HG03045 (cell line): ENCODE results near the gene PLEKHA4.
"Not testable (repeated sequence)": the region's sequence is repeated elsewhere in the genome, so short reads cannot be mapped to it uniquely, and the experiment has no call there.

Experiments
- ATAC-seq: cut with Tn5 transposase; IDR thresholded peaks from one replicate; pipeline ENCODE4 v1.9.1; 2021; ENCODE audit warnings: mild to moderate bottlenecking, moderate library complexity; ENCODE audit not compliant: unreplicated experiment

The PLEKHA4 gene

DNA sequence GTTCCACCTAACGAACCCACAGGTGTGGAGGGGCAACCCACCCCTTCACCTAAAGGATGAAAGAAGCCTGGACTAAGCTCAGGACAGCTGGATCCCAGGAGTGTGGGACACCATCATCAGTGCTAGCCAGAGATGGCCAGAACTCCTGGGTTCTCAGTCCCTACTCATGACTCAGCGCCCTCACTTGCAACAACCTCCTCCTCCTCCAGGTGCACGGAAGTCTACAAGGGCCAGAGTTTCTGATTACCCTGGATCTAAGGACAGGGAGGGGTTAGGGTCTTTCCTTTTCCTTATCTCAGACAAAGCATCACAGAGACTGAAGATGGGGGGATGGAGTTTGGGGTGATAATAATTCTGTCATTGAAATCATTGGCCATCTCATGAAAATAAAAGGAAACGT, 22.1 kb upstream of the PLEKHA4 start:
- no peak for ATAC-seq

DNA sequence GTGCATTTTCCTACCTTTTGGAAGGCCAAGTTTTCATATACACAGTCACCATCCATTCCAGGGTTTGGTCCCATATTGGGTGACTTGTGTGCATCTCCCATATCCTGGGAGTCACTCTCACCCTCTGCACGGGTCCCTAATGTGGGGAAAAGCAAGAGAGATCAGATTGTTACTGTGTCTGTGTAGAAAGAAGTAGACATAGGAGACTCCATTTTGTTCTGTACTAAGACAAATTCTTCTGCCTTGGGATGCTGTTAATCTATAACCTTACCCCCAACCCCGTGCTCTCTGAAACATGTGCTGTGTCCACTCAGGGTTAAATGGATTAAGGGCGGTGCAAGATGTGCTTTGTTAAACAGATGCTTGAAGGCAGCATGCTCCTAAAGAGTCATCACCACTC, 21.1 kb upstream of the PLEKHA4 start:
- not testable (repeated sequence) for ATAC-seq

DNA sequence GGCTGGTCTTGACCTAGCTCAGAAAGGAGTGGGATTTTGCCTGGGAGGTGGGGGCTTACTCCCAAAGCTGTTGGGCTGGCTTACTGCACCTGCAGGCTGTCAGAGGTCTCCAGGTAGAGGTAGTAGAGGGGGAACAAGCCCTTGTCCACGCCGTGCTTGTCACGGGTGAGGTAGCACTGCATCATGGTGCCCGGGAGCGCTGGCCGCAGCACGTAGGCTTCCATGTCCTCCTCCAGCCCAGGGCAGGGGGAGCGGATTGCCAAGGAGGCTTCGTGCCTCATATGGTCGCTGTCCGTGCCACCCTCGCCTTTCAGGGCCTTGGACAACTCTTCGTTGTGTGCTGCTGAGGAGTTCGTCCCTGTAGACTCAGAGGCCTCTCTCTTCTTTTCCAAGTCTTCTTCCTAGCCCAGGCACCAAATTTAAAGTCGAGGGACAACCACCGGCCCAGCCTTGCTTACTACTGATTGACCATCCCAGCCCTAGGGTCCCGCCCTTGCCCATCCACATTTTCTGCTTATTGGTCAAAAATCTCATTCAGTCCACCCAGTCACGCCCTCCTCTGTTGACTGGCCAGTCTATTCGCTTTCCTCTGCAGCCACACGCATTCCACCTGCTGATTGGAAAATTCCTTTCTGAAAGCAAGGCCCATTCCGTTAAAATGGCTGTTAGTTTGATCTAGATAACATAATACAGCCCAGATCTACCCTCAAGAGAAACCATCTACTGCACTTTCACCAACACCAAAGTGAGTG, 19.6 kb upstream of the PLEKHA4 start:
- no peak for ATAC-seq

- ATAC-seq, result no peak
These were observed 15.3 kb upstream of the PLEKHA4 start for GRCh38 chr19:48883726-48884125.

GRCh38 chr19:48881741-48882657, 13.6 kb upstream of the PLEKHA4 start:
- ATAC-seq, result no peak

GRCh38 chr19:48879696-48880095, 11.3 kb upstream of the PLEKHA4 start:
- not testable (repeated sequence) for ATAC-seq

DNA sequence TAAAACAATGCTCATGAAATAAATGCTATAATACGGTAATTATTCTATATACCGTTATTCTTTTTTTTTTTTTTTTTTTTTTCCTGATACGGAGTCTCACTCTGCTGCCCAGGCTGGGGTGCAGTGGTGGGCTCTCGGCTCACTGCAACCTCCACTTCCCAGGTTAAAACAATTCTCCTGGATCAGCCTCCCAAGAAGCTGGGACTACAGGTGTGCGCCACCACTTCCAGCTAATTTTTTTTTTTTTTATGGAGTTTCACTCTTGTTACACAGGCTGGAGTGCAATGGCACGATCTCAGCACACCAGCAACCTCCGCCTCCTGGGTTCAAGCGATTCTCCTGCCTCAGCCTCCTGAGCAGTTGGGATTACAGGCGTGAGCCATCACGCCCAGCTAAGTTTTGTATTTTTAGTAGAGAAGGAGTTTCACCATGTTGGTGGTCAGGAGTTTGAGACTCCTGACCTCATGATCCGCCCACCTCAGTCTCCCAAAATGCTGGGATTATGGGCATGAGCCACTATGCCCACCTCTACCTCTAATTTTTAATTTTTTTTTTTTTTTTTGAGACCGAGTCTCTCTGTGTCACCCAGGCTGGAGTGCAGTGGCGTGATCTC, 10.7 kb upstream of the PLEKHA4 start:
- ATAC-seq, result no peak

DNA sequence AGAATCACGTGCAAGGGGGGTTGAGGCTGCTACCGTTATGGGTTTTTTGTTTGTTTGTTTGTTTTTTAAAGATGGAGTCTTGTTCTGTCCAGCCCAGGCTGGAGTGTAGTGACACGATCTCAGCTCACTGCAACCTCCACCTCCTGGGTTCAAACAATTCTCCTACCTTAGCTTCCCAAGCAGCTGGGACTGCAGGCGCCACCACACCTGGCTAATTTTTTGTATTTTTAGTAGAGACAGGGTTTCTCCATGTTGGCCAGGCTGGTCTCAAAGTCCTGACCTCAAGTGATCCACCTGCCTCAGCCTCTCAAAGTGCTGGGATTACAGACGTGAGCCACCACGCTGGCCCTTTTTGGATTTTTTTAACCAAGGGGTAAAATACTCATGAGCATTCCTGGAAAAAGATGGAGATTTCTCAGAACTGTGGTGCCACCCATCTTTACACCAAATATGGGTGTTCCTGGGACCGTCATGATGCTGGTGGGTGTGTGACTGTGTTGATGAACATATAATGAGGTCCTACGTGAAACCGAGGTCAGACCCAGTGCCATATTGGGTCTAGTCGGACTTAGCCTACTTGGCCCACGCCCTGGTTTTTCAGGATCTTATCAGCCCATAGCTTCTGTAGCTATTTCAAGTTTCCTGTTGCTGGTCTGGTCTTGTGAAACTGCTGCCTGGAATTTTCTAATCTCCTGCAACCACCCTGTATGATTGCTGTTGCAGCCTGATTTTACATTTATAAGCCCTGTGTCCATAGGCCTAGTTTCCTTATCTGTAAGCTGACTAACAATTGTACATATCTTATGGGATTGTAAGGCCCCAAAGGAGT, 10.0 kb upstream of the PLEKHA4 start:
- no peak for ATAC-seq

GRCh38 chr19:48877855-48878195, 9.4 kb upstream of the PLEKHA4 start:
- no peak for ATAC-seq

GRCh38 chr19:48876043-48876981, 7.9 kb upstream of the PLEKHA4 start:
- not testable (repeated sequence) for ATAC-seq

- ATAC-seq, result no peak
These were observed 6.1 kb upstream of the PLEKHA4 start for GRCh38 chr19:48874303-48875135.

DNA sequence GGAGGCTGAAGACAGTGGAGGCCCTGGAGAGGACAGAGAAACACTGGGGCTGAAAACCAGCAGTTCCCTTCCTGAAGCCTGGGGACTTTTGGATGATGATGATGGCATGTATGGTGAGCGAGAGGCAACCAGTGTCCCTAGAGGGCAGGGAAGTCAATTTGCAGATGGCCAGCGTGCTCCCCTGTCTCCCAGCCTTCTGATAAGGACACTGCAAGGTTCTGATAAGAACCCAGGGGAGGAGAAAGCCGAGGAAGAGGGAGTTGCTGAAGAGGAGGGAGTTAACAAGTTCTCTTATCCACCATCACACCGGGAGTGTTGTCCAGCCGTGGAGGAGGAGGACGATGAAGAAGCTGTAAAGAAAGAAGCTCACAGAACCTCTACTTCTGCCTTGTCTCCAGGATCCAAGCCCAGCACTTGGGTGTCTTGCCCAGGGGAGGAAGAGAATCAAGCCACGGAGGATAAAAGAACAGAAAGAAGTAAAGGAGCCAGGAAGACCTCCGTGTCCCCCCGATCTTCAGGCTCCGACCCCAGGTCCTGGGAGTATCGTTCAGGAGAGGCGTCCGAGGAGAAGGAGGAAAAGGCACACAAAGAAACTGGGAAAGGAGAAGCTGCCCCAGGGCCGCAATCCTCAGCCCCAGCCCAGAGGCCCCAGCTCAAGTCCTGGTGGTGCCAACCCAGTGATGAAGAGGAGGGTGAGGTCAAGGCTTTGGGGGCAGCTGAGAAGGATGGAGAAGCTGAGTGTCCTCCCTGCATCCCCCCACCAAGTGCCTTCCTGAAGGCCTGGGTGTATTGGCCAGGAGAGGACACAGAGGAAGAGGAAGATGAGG, 5.3 kb upstream of the PLEKHA4 start:
- ATAC-seq, result no peak

DNA sequence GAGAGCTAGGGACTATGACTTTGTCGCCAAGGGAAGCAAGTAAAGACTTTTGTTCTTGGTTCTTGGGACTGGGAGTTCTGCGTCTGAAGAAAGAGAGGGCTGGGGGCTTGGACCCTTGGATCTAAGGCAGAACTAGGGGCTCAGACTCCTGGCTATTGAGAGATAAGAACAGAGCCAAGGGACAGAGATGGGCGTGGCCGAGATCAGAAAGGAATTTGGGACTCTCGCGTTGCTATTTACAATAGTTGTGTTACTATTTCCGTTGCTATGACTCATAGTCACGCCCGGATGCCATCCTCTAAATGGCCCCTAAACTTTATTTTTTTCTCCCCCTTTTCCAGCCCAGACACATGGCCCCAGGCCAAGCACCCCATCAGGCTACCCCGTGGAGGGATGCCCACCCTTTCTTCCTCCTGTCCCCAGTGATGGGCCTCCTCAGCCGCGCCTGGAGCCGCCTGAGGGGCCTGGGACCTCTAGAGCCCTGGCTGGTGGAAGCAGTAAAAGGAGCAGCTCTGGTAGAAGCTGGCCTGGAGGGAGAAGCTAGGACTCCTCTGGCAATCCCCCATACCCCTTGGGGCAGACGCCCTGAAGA, 4.6 kb upstream of the PLEKHA4 start:
- ATAC-seq, result no peak

DNA sequence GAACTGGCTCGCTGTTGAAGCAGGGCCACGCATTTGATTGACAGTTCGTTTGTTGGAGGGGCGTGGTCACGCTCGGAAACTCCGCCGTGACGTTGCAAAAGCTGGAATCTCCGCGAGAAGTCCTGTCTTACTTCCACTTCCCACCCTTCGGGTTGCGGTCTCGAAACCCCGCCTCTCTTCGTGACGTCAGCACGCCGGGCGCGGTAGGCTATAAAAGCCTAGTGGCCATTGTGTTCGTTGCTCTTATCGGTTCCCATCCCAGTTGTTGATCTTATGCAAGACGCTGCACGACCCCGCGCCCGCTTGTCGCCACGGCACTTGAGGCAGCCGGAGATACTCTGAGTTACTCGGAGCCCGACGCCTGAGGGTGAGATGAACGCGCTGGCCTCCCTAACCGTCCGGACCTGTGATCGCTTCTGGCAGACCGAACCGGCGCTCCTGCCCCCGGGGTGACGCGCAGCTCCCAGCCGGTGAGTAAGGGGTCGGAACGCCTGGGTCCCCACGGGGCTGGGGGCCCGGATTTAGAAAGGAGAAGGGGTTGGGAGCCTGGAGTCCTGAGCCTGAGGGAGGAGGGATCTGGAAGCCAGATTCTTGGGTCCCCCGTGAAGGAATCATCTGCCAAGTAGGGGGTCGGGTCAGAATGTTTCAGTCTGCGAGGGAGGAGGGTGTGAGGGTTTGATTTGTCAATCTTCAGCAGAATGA, 3.9 kb upstream of the PLEKHA4 start, which contains the start of gene PPP1R15A:
Gene PPP1R15A (plus strand): TSS at position 240 of the 702 bp plus-strand sequence. CDS start 813 bp downstream, outside the sequence.
- no peak for ATAC-seq

DNA sequence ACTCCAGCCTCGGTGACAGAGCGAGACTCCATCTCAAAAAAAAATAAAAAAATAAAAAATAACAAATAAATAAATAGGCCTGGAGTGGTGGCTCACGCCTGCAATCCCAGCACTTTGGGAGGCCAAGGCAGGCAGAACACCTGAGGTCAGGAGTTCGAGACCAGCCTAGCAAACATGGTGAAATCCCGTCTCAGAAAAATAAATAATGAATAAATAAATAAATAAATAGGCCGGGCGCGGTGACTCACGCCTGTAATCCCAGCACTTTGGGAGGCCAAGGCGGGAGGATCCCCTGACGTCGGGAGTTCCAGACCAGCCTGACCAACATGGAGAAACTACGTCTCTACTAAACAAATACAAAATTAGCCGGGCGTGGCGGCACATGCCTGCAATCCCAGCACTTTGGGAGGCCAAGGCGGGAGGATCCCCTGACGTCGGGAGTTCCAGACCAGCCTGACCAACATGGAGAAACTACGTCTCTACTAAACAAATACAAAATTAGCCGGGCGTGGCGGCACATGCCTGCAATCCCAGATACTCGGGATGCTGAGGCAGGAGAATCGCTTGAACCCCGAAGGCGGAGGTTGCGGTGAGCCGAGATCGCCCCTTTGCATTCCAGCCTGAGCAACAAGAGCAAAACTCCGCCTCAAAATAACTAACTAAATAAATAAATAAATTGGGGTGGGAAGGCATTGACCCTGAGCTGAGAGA, 3.2 kb upstream of the PLEKHA4 start:
- not testable (repeated sequence) for ATAC-seq

DNA sequence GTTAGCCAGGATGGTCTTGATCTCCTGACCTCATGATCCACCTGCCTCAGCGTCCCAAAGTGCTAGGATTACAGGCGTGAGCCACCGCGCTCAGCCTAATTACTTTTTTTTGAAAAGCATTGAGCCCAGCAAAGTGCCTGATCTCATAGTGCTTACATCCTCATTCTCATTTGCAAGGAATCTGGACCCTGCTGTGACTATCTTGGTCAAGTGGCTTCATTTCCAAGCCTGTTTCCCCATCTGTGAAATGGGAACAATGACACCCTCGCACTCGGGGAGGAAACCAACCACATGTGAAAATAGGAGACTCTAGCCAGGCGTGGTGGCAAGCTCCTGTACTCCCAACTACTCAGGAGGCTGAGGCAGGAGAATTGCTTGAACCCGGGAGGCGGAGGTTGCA, 1.6 kb upstream of the PLEKHA4 start:
- no peak for ATAC-seq
